Measurements from ENCODE around the gene LGALS13. TPM values are rescaled to one million over a fixed set of nuclear protein-coding genes. Genes with fewer than 3 reads are reported as not detected.

Gene LGALS13
- total RNA-seq, 1 donor from 2014 or later = not detected

DNA sequence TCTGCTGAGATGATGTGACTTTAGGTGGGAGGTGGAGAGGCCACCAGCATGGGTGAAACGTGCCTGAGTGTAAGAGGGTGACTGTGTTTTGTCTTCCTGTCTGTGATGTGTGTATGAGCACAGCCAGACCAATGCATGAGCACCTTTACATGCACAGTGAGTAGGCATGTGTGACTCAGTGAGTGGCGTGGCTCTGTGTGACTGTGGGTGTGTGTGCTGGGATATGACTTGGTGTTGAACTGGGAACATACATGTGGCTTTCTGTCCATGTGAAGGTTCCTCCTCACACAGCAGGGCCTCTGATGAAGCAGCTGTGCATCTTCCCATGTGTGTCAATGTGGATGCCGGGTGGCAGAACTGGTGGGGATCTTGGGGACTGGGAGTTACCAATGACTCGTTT lies 19.9 kb upstream of the LGALS13 start:
- intact Hi-C loops (cut with DNase I) = no loop called here
- H3K4me3 ChIP-seq = no peak overlapping the region
- H3K4me1 ChIP-seq = no peaks in the 10 kb centered on the region
- TF ChIP-seq POLR2A (IDR thresholded peaks at IDR 0.05) = no peak
- no peak for TF ChIP-seq POLR2AphosphoS5 (IDR thresholded peaks at IDR 0.05; ENCODE audit: insufficient read depth in 1 of 2, low read depth in 1 of 2)
- DNase-seq (ENCODE audit: extremely low spot score in 2 of 2) = no peak
- H3K27ac ChIP-seq = no peak overlapping the region
- H3K9me3 ChIP-seq = no peaks in the 10 kb centered on the region
- no peaks in the 10 kb centered on the region for H3K27me3 ChIP-seq
- no peaks in the 10 kb centered on the region for H3K36me3 ChIP-seq

DNA sequence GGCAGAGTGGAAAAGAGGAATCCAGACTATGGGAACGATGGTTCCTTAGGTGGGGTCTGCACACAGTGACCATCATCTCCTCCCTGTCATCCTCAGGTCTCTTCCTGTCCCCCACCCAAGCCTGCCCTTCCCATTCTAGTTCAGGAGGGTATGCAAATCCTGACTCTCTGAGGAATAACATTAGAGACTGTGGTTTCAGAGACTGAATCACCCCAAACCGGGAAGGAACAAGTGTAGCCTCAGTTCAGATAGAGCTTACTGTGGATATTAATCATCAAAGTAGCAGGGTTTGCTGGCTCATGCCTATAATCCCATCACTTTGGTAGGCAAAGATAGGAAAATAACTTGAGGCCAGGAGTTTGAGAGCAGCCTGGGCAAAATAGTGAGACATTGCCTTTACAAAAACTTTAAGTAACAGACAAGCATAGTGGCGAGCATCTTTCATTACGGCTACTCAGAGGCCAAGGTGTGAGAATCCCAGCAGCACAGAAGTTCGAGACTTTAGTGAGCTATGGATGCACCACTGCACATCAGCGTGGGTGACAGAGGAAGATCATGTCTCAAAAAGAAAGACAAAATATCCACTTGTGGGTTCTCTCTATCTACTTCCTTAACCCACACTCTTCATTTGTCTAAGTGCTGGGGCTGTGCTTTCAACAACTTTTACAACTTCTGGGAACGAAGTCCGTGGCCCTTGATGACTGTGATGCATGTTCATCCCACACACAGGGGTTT lies 19.3 kb upstream of the LGALS13 start:
- H3K9me3 ChIP-seq = no peaks in the 10 kb centered on the region

DNA sequence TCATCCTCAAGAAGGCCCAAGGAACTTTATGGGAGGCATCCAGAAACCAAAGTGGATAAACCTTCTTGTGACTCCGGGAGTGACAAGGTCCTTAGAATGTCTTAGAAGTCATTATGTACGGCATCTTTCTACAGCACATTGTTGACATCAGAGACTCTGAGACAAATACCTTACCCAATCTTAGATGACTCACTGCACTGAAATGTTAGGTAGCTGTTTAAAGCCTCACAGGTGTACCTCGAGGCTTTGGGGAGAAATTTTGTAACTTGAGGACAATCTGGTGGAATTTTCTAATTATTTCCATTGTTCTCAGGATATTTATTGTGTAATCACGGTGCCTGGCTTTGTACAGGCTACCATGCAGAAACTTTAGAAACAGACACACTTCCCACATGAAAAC lies 14.8 kb upstream of the LGALS13 start:
- Histone ChIP-seq H3K4me1 (no peaks in the 10 kb centered on the region), H3K36me3 (no peaks in the 10 kb centered on the region), H3K27ac (no peak overlapping the region), H3K9me3 (no peaks in the 10 kb centered on the region), H3K27me3 (no peaks in the 10 kb centered on the region), H3K4me3 (no peak overlapping the region)
- intact Hi-C loops (cut with DNase I) = no loop called here
- no peak for DNase-seq (ENCODE audit: extremely low spot score in 2 of 2)
- TF ChIP-seq, protein P1, sequence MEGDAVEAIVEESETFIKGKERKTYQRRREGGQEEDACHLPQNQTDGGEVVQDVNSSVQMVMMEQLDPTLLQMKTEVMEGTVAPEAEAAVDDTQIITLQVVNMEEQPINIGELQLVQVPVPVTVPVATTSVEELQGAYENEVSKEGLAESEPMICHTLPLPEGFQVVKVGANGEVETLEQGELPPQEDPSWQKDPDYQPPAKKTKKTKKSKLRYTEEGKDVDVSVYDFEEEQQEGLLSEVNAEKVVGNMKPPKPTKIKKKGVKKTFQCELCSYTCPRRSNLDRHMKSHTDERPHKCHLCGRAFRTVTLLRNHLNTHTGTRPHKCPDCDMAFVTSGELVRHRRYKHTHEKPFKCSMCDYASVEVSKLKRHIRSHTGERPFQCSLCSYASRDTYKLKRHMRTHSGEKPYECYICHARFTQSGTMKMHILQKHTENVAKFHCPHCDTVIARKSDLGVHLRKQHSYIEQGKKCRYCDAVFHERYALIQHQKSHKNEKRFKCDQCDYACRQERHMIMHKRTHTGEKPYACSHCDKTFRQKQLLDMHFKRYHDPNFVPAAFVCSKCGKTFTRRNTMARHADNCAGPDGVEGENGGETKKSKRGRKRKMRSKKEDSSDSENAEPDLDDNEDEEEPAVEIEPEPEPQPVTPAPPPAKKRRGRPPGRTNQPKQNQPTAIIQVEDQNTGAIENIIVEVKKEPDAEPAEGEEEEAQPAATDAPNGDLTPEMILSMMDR (IDR thresholded peaks at IDR 0.05) = no peak
- TF ChIP-seq POLR2A (IDR thresholded peaks at IDR 0.05) = no peak
- no peak for TF ChIP-seq POLR2AphosphoS5 (IDR thresholded peaks at IDR 0.05; ENCODE audit: insufficient read depth in 1 of 2, low read depth in 1 of 2)

More for the DNA sequence above, 19.3 kb upstream of the LGALS13 start:
- Histone ChIP-seq H3K4me1 (no peaks in the 10 kb centered on the region), H3K4me3 (no peak overlapping the region), H3K36me3 (no peaks in the 10 kb centered on the region), H3K27me3 (no peaks in the 10 kb centered on the region), H3K27ac (no peak overlapping the region)
- no peak for TF ChIP-seq POLR2A (IDR thresholded peaks at IDR 0.05)
- TF ChIP-seq, protein P1 (IDR thresholded peaks at IDR 0.05) = no peak
- no peak for TF ChIP-seq POLR2AphosphoS5 (IDR thresholded peaks at IDR 0.05; ENCODE audit: insufficient read depth in 1 of 2, low read depth in 1 of 2)
- intact Hi-C loops (cut with DNase I) = no loop called here
- DNase-seq (ENCODE audit: extremely low spot score in 2 of 2) = no peak

DNA sequence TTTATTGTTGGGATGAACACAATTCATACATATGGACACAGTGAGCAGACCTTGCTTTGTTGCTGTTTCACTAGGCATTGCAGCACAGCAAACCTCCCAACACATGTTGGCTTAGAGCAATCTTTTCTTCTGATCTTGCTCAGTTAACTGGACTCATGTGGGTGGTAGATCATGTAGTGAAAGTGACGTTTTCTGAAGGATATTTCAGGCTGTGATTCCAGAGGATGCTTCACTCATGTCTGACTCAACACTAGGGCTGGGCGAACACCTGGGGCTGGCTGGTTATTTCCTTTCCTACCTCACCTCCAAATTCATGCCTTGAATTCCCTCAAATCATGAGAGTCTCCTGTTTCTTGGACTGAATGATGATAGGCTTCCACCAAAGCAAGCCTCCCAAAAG lies 14.3 kb upstream of the LGALS13 start:
- Histone ChIP-seq H3K4me1 (no peaks in the 10 kb centered on the region), H3K4me3 (no peak overlapping the region), H3K27me3 (no peaks in the 10 kb centered on the region), H3K36me3 (no peaks in the 10 kb centered on the region), H3K27ac (no peak overlapping the region), H3K9me3 (no peaks in the 10 kb centered on the region)
- TF ChIP-seq, protein P1 (IDR thresholded peaks at IDR 0.05) = no peak
- TF ChIP-seq POLR2AphosphoS5 (IDR thresholded peaks at IDR 0.05; ENCODE audit: insufficient read depth in 1 of 2, low read depth in 1 of 2) = no peak
- TF ChIP-seq POLR2A (IDR thresholded peaks at IDR 0.05) = no peak
- intact Hi-C loops (cut with DNase I) = no loop called here
- DNase-seq (ENCODE audit: extremely low spot score in 2 of 2) = no peak

DNA sequence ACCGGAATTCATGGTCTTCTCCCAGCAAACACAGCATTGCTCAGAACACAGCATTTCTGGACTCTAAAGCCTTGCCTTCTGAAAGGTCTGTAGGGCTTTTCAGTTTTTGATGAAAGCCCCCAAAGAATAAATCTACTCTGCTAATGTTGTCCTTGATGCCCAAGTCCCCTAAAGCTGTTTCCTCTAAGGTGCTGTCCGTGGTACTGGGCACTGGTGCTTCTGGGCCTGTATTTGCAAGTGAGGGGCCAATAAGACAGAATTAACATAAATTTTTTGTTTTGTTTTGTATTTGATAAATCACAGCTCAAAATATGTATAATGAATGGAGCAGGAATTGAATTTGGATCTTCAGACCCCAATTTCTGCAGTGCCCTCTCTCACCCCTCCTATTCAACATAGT lies 12.1 kb upstream of the LGALS13 start:
- Histone ChIP-seq H3K36me3 (no peaks in the 10 kb centered on the region), H3K27me3 (no peaks in the 10 kb centered on the region), H3K4me3 (no peak overlapping the region), H3K4me1 (no peaks in the 10 kb centered on the region), H3K27ac (no peak overlapping the region), H3K9me3 (no peaks in the 10 kb centered on the region)
- intact Hi-C loops (cut with DNase I) = no loop called here
- no peak for DNase-seq (ENCODE audit: extremely low spot score in 2 of 2)
- TF ChIP-seq, protein P1 (IDR thresholded peaks at IDR 0.05) = no peak
